ENCODE data around the gene SLC13A4. TPM values are rescaled to one million over a fixed set of nuclear protein-coding genes. Genes with fewer than 3 reads are reported as not detected.

The SLC13A4 gene
- total and polyA plus RNA-seq, 8 donors, result 3.5 to 7.7 (median 5.4) TPM; not detected in 2

- TF ChIP-seq CTCF (IDR thresholded peaks at IDR 0.05), result no peak
- Histone ChIP-seq H3K4me1 (no peaks in the 10 kb centered on the region), H3K4me3 (no peak overlapping the region), H3K27me3 (no peaks in the 10 kb centered on the region), H3K27ac (no peak overlapping the region), H3K36me3 (no peaks in the 10 kb centered on the region), H3K9me3 (no peaks in the 10 kb centered on the region)
- DNase-seq (no peak), ATAC-seq (no peak)
- intact Hi-C loops (cut with DNase I), result no loop called here
These were observed 21.0 kb downstream of the SLC13A4 start for GRCh38 chr7:135706858-135707569.

GRCh38 chr7:135706038-135706742 is 21.8 kb downstream of the SLC13A4 start:
- no peak for TF ChIP-seq CTCF (IDR thresholded peaks at IDR 0.05)
- Histone ChIP-seq H3K9me3 (no peaks in the 10 kb centered on the region), H3K27me3 (no peaks in the 10 kb centered on the region), H3K36me3 (no peaks in the 10 kb centered on the region), H3K4me1 (no peaks in the 10 kb centered on the region), H3K4me3 (no peak overlapping the region), H3K27ac (no peak overlapping the region)
- intact Hi-C loops (cut with DNase I), result no loop called here
- ATAC-seq (no peak), DNase-seq (no peak)

- ATAC-seq, result no peak
- H3K27me3 ChIP-seq, result no peaks in the 10 kb centered on the region
- H3K27ac ChIP-seq, result no peak overlapping the region
- H3K9me3 ChIP-seq, result no peaks in the 10 kb centered on the region
- intact Hi-C loops (cut with DNase I), result no loop called here
- H3K4me1 ChIP-seq, result no peaks in the 10 kb centered on the region
- TF ChIP-seq CTCF (IDR thresholded peaks at IDR 0.05), result no peak
- H3K36me3 ChIP-seq, result no peaks in the 10 kb centered on the region
- H3K4me3 ChIP-seq, result no peak overlapping the region
- DNase-seq, result no peak
These were observed 23.3 kb downstream of the SLC13A4 start for GRCh38 chr7:135704698-135705097.

GRCh38 chr7:135704074-135704473 is 23.9 kb downstream of the SLC13A4 start:
- intact Hi-C loops (cut with DNase I), result no loop called here
- no peak for ATAC-seq
- no peak for DNase-seq
- no peak overlapping the region for H3K4me3 ChIP-seq
- H3K27ac ChIP-seq, result no peak overlapping the region
- no peaks in the 10 kb centered on the region for H3K36me3 ChIP-seq
- no peaks in the 10 kb centered on the region for H3K27me3 ChIP-seq
- H3K9me3 ChIP-seq, result no peaks in the 10 kb centered on the region
- no peak for TF ChIP-seq CTCF (IDR thresholded peaks at IDR 0.05)
- no peaks in the 10 kb centered on the region for H3K4me1 ChIP-seq

- Histone ChIP-seq H3K27ac (no peak overlapping the region), H3K4me1 (no peaks in the 10 kb centered on the region), H3K9me3 (no peaks in the 10 kb centered on the region), H3K4me3 (no peak overlapping the region), H3K36me3 (peaks cover 0 to 4% of the 10 kb centered on the region in 2 donors), H3K27me3 (no peaks in the 10 kb centered on the region)
- intact Hi-C loops (cut with DNase I), result no loop called here
- no peak for TF ChIP-seq CTCF (IDR thresholded peaks at IDR 0.05)
- ATAC-seq (no peak), DNase-seq (no peak)
These were observed 30.5 kb downstream of the SLC13A4 start for GRCh38 chr7:135697276-135698049.

Measured in left lung (tissue), 10 donors.